ENCODE data around the gene ATAD3C. TPM values are rescaled to one million over a fixed set of nuclear protein-coding genes. Genes with fewer than 3 reads are reported as not detected.
"Not testable (repeated sequence)": the region's sequence is repeated elsewhere in the genome, so short reads cannot be mapped to it uniquely, and the experiment has no call there.

The ATAD3C gene
- total RNA-seq, 1 donor from 2014 or later = under 0.01 TPM

GRCh38 chr1:1418464-1419362 lies 30.8 kb upstream of the ATAD3C start:
- no peak for DNase-seq (ENCODE audit: low read depth in 2 of 2)

- no peak for DNase-seq (ENCODE audit: low read depth in 2 of 2)
Observed at GRCh38 chr1:1419363-1419812, 30.1 kb upstream of the ATAD3C start.

- DNase-seq (ENCODE audit: low read depth in 2 of 2) = peak; percentile 36 to 56
Observed at GRCh38 chr1:1419813-1420653, 29.5 kb upstream of the ATAD3C start.

GRCh38 chr1:1420654-1421141 lies 28.8 kb upstream of the ATAD3C start:
- no peak for DNase-seq (ENCODE audit: low read depth in 2 of 2)

GRCh38 chr1:1421147-1421906 lies 28.2 kb upstream of the ATAD3C start, which contains the start of gene ANKRD65:
ANKRD65 (minus strand) TSS chr1:1421276; CDS start chr1:1421005, 271 bp downstream.
- no peak for DNase-seq (ENCODE audit: low read depth in 2 of 2)

- DNase-seq (ENCODE audit: low read depth in 2 of 2) = no peak
Observed at GRCh38 chr1:1421907-1422464, 27.5 kb upstream of the ATAD3C start.

- DNase-seq (ENCODE audit: low read depth in 2 of 2) = no peak
Observed at GRCh38 chr1:1422465-1423244, 26.8 kb upstream of the ATAD3C start.

GRCh38 chr1:1423245-1423597 lies 26.3 kb upstream of the ATAD3C start:
- DNase-seq (ENCODE audit: low read depth in 2 of 2) = no peak

GRCh38 chr1:1424707-1425106 lies 24.8 kb upstream of the ATAD3C start:
- no peak for DNase-seq (ENCODE audit: low read depth in 2 of 2)

- no peak for DNase-seq (ENCODE audit: low read depth in 2 of 2)
Observed at GRCh38 chr1:1425426-1425752, 24.1 kb upstream of the ATAD3C start.

GRCh38 chr1:1425753-1426495 lies 23.6 kb upstream of the ATAD3C start:
- DNase-seq (ENCODE audit: low read depth in 2 of 2) = no peak

- no peak for DNase-seq (ENCODE audit: low read depth in 2 of 2)
Observed at GRCh38 chr1:1426496-1427105, 22.9 kb upstream of the ATAD3C start.

GRCh38 chr1:1427106-1427819 lies 22.2 kb upstream of the ATAD3C start:
- no peak for DNase-seq (ENCODE audit: low read depth in 2 of 2)

- no peak for DNase-seq (ENCODE audit: low read depth in 2 of 2)
Observed at GRCh38 chr1:1427820-1428148, 21.7 kb upstream of the ATAD3C start.

GRCh38 chr1:1428174-1428573 lies 21.3 kb upstream of the ATAD3C start:
- no peak for DNase-seq (ENCODE audit: low read depth in 2 of 2)

- DNase-seq (ENCODE audit: low read depth in 2 of 2) = not testable (repeated sequence)
Observed at GRCh38 chr1:1428967-1429366, 20.5 kb upstream of the ATAD3C start.

GRCh38 chr1:1429671-1430073 lies 19.8 kb upstream of the ATAD3C start:
- peak; percentile 55 to 82 for DNase-seq (ENCODE audit: low read depth in 2 of 2)

GRCh38 chr1:1430114-1430982 lies 19.1 kb upstream of the ATAD3C start:
- peak; percentile 85 to 88 for DNase-seq (ENCODE audit: low read depth in 2 of 2)
